ENCODE results near the gene ITGA2.
"Not testable (repeated sequence)": the region's sequence is repeated elsewhere in the genome, so short reads cannot be mapped to it uniquely, and the experiment has no call there.

The ITGA2 gene

GRCh38 chr5:52950686-52951085 is 38.5 kb upstream of the ITGA2 start:
- TF ChIP-seq CTCF (IDR thresholded peaks at IDR 0.05; ENCODE audit: low read depth, low read length), result no peak
- H3K4me3 ChIP-seq (ENCODE audit: low read depth, low read length), result no peak overlapping the region

- no peak overlapping the region for H3K4me3 ChIP-seq (ENCODE audit: low read depth, low read length)
- no peak for TF ChIP-seq CTCF (IDR thresholded peaks at IDR 0.05; ENCODE audit: low read depth, low read length)
These were observed 36.7 kb upstream of the ITGA2 start for GRCh38 chr5:52952483-52952882.

GRCh38 chr5:52956014-52956413 is 33.1 kb upstream of the ITGA2 start:
- no peak for TF ChIP-seq CTCF (IDR thresholded peaks at IDR 0.05; ENCODE audit: low read depth, low read length)
- no peak overlapping the region for H3K4me3 ChIP-seq (ENCODE audit: low read depth, low read length)

DNA sequence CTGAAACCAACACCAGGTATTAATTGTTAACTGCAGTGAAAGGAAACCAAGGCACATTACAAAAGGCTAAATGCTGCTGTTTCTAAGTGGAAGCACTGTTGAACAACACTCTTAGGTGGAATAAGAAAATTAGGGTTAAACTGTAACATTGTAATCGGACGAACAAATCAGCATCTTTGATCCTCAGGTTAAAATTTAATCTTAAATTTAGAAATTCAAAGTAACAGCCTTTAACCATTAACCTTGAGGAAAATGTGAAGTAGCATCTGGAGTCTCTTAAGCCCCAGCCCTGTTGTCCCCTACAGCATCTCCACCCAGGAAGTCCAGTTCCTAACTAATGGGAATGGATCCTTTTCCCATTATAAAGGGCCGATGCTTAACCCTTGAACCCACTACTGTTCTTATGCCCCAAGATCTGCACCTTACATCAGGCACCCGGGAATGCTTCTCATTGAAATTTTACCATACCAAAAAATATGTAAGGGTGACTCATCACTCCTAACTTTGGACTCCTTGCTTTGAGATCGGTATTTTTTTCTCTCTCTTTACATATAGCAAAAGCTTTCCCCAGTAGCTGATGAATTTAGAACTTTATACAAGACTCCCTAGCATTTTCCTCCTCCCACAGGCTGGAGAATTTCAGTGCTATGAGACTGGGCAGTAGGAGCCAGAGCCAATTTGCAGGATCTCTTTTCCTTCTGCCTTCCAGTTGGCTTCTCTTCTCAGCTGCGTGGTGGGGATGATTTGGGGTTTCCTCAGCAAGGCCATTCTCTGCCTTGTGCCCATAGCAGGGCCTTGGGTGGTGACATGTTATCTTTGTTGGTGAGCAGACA is 32.0 kb upstream of the ITGA2 start:
- H3K4me3 ChIP-seq (ENCODE audit: low read depth, low read length), result no peak overlapping the region
- TF ChIP-seq CTCF (IDR thresholded peaks at IDR 0.05; ENCODE audit: low read depth, low read length), result no peak

DNA sequence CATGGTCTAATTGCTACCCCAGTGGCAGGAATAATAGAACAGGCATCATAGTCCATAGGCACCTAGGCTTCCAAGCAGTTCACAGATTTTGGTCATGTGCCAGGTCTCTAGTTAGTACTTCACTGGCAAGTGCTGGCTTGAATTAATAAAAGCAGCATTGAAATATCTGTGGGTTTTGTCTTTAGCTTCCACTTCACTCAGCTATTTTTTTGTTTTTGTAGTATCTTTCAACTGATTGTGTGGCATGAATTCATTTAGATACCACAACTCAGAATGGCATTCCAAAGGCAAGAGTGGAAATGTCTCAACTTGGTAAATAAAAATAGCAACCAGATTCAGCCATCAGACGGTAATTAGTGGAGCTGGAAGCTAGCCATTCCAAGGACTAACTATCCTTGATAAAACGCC is 27.9 kb upstream of the ITGA2 start:
- TF ChIP-seq CTCF (IDR thresholded peaks at IDR 0.05; ENCODE audit: low read depth, low read length), result no peak

GRCh38 chr5:52963636-52964035 is 25.5 kb upstream of the ITGA2 start:
- TF ChIP-seq CTCF (IDR thresholded peaks at IDR 0.05; ENCODE audit: low read depth, low read length), result no peak
- H3K4me3 ChIP-seq (ENCODE audit: low read depth, low read length), result no peak overlapping the region

More for the DNA sequence above, 27.9 kb upstream of the ITGA2 start:
- H3K4me3 ChIP-seq (ENCODE audit: low read depth, low read length), result no peak overlapping the region

DNA sequence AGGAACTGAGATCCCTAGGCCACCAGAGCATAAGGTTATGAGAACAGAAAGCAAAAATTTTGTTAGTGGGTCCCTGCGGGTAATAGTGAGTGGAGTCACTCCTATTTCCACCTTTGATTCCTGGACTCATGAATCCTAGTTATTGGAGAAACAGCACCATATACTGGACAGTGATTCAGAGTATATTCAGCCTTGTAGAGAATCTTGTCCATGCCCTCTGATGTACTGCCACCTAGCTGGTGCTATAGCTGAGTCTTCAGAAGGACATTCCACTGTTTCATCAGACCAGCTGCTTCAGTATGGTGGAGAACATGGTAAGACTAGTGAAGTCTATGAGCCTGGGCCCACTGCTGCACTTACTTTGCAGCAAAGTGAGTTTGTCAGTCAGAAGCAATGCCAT is 25.0 kb upstream of the ITGA2 start:
- no peak for TF ChIP-seq CTCF (IDR thresholded peaks at IDR 0.05; ENCODE audit: low read depth, low read length)
- H3K4me3 ChIP-seq (ENCODE audit: low read depth, low read length), result no peak overlapping the region

- not testable (repeated sequence) for H3K4me3 ChIP-seq (ENCODE audit: low read depth, low read length)
These were observed 13.0 kb upstream of the ITGA2 start for GRCh38 chr5:52976157-52976556.

Measured in WI38 (cell line).